HG03064 (cell line): Measurements from ENCODE around the gene CRYBG3.

ENCODE experiments used
- ATAC-seq: cut with Tn5 transposase; IDR thresholded peaks from one replicate; pipeline ENCODE4 v1.9.1; 2021; ENCODE audit warnings: low read depth; ENCODE audit not compliant: unreplicated experiment

CRYBG3 gene

GRCh38 chr3:97939401-97939800, 117.6 kb downstream of the CRYBG3 start:
- ATAC-seq, result no peak

- no peak for ATAC-seq
Measured at GRCh38 chr3:97940034-97940433, 118.2 kb downstream of the CRYBG3 start.

GRCh38 chr3:97942801-97943546, 121.2 kb downstream of the CRYBG3 start:
- ATAC-seq, result no peak

GRCh38 chr3:97948351-97949109, 126.7 kb downstream of the CRYBG3 start:
- ATAC-seq, result no peak

- no peak for ATAC-seq
Measured at GRCh38 chr3:97949110-97949485, 127.3 kb downstream of the CRYBG3 start.

- ATAC-seq, result no peak
Measured at GRCh38 chr3:97949743-97950142, 127.9 kb downstream of the CRYBG3 start.

GRCh38 chr3:97950360-97950759, 128.5 kb downstream of the CRYBG3 start:
- no peak for ATAC-seq

GRCh38 chr3:97952280-97952679, 130.5 kb downstream of the CRYBG3 start:
- no peak for ATAC-seq

- ATAC-seq, result no peak
Measured at GRCh38 chr3:97952872-97953271, 131.1 kb downstream of the CRYBG3 start.

GRCh38 chr3:97954228-97954827, 132.5 kb downstream of the CRYBG3 start:
- no peak for ATAC-seq

- no peak for ATAC-seq
Measured at GRCh38 chr3:97956051-97956450, 134.2 kb downstream of the CRYBG3 start.

GRCh38 chr3:97957617-97958311, 136.0 kb downstream of the CRYBG3 start:
- no peak for ATAC-seq

GRCh38 chr3:97958396-97958795, 136.6 kb downstream of the CRYBG3 start:
- ATAC-seq, result no peak

- no peak for ATAC-seq
Measured at GRCh38 chr3:97958796-97959195, 137.0 kb downstream of the CRYBG3 start.

- ATAC-seq, result no peak
Measured at GRCh38 chr3:97959872-97960271, 138.1 kb downstream of the CRYBG3 start.

- ATAC-seq, result no peak
Measured at GRCh38 chr3:97960551-97960950, 138.7 kb downstream of the CRYBG3 start.

- ATAC-seq, result no peak
Measured at GRCh38 chr3:97960993-97961766, 139.4 kb downstream of the CRYBG3 start.

- no peak for ATAC-seq
Measured at GRCh38 chr3:97967966-97968365, 146.2 kb downstream of the CRYBG3 start.

GRCh38 chr3:97968376-97968775, 146.6 kb downstream of the CRYBG3 start:
- no peak for ATAC-seq

- ATAC-seq, result no peak
Measured at GRCh38 chr3:97969541-97969940, 147.7 kb downstream of the CRYBG3 start.
